ENCODE data around the gene S1PR5.

DNA sequence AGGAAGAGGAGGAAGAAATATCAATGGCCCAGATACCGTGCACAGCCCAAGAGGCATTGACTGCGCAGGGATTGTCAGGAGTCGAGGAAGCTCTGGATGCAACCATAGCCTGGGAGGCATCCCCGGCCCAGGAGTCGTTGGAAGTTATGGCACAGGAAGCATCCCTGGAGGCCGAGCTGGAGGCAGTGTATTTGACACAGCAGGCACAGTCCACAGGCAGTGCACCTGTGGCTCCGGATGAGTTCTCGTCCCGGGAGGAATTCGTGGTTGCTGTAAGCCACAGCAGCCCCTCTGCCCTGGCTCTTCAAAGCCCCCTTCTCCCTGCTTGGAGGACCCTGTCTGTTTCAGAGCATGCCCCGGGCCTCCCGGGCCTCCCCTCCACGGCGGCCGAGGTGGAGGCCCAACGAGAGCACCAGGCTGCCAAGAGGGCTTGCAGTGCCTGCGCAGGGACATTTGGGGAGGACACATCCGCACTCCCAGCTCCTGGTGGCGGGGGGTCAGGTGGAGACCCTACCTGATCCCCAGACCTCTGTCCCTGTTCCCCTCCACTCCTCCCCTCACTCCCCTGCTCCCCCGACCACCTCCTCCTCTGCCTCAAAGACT, 50.0 kb downstream of the S1PR5 start:
- TF ChIP-seq ELF4 (IDR thresholded peaks at IDR 0.05) = no peak
- no peak for TF ChIP-seq SP1 (IDR thresholded peaks at IDR 0.05)
- TF ChIP-seq FOXA1 (IDR thresholded peaks at IDR 0.05) = no peak
- no peak for TF ChIP-seq ARNT (IDR thresholded peaks at IDR 0.05)
- TF ChIP-seq FOXM1 (IDR thresholded peaks at IDR 0.05; ENCODE audit: borderline replicate concordance) = no peak
- TF ChIP-seq SUZ12 (IDR thresholded peaks at IDR 0.05) = no peak
- TF ChIP-seq TARDBP (IDR thresholded peaks at IDR 0.05) = no peak
- TF ChIP-seq BHLHE40 (IDR thresholded peaks at IDR 0.05; ENCODE audit: borderline replicate concordance) = no peak
- TF ChIP-seq CTBP1 (IDR thresholded peaks at IDR 0.05; ENCODE audit: borderline replicate concordance) = no peak
- no peak for TF ChIP-seq ZNF384 (IDR thresholded peaks at IDR 0.05)

Measured in HEK293T (cell line).